Lower lobe of right lung (tissue), 2 donors: ENCODE data around the gene TPP2. TPM values are rescaled to one million over a fixed set of nuclear protein-coding genes. Genes with fewer than 3 reads are reported as not detected.

ENCODE experiments used
- ATAC-seq, 2 donors: fragments of 200-7000 bp; cut with Tn5 transposase; one replicate each; pipeline ENCODE4 v1.9.1; 2020 to 2022; ENCODE audit warnings: mild to moderate bottlenecking in 2 of 2, moderate library complexity in 2 of 2
- DNase-seq: peaks from one replicate; pipeline ENCODE4 v3.0.0-alpha.2; 2020
- H3K27ac ChIP-seq: fragments of 200-600 bp; one replicate; pipeline ENCODE4 v1.8.0; 2022
- H3K27me3 ChIP-seq: fragments of 200-600 bp; one replicate; pipeline ENCODE4 v1.8.0; 2022; ENCODE audit warnings: low read depth
- H3K36me3 ChIP-seq: fragments of 200-600 bp; one replicate; pipeline ENCODE4 v1.8.0; 2022; ENCODE audit warnings: mild to moderate bottlenecking
- H3K4me1 ChIP-seq: fragments of 200-600 bp; one replicate; pipeline ENCODE4 v1.8.0; 2022
- H3K4me3 ChIP-seq: fragments of 200-600 bp; one replicate; pipeline ENCODE4 v1.8.0; 2022; ENCODE audit warnings: mild to moderate bottlenecking
- H3K9me3 ChIP-seq: fragments of 200-600 bp; one replicate; pipeline ENCODE4 v1.8.0; 2022
- CTCF ChIP-seq: fragments of 200-600 bp; IDR thresholded peaks from one replicate; pipeline ENCODE4 v1.8.0; 2022; ENCODE audit warnings: antibody characterized with exemption, mild to moderate bottlenecking
- intact Hi-C: fragments of 100-400 bp; cut with DNase I; formaldehyde crosslinking; loops from one replicate; pipeline ENCODE4 v1.11.0; 2022
- total RNA-seq: library from RNA; stranded (reverse); fragmentation: NEBNext Ultra II Directional; extraction: Animal tissue kit (Norgen Biotek cat#: 25700); gene quantifications from one replicate; pipeline ENCODE4 v1.2.1, GENCODE V29; 2021
- donor health status: DM: no; HTN: yes; CAD: no; lungs with severe emphysema.

TPP2 gene
- total RNA-seq, 1 donor from 2014 or later, result 41.7 TPM

- TF ChIP-seq CTCF, result no peak
- no peak for DNase-seq
- ATAC-seq, result no peak
- intact Hi-C loops, result no loop called here
- H3K4me3 ChIP-seq, result no peak overlapping the region
- no peak overlapping the region for H3K27ac ChIP-seq
- H3K9me3 ChIP-seq, result no peaks in the 10 kb centered on the region
- no peaks in the 10 kb centered on the region for H3K36me3 ChIP-seq
- no peaks in the 10 kb centered on the region for H3K27me3 ChIP-seq
- no peaks in the 10 kb centered on the region for H3K4me1 ChIP-seq
These were observed 106.4 kb downstream of the TPP2 start for GRCh38 chr13:102702965-102703725.

- Histone ChIP-seq H3K9me3 (no peaks in the 10 kb centered on the region), H3K4me1 (no peaks in the 10 kb centered on the region), H3K27ac (no peak overlapping the region), H3K27me3 (no peaks in the 10 kb centered on the region), H3K4me3 (no peak overlapping the region), H3K36me3 (no peaks in the 10 kb centered on the region)
- intact Hi-C loops, result no loop called here
- no peak for ATAC-seq
- no peak for TF ChIP-seq CTCF
- DNase-seq, result no peak
These were observed 106.9 kb downstream of the TPP2 start for GRCh38 chr13:102703726-102704035.

GRCh38 chr13:102704238-102705058 is 107.7 kb downstream of the TPP2 start:
- no peak for DNase-seq
- intact Hi-C loops, result no loop called here
- no peak for TF ChIP-seq CTCF

GRCh38 chr13:102707467-102707866 is 110.7 kb downstream of the TPP2 start:
- no peaks in the 10 kb centered on the region for H3K36me3 ChIP-seq
- H3K4me1 ChIP-seq, result no peaks in the 10 kb centered on the region
- DNase-seq, result no peak
- no peaks in the 10 kb centered on the region for H3K27me3 ChIP-seq
- H3K9me3 ChIP-seq, result no peaks in the 10 kb centered on the region
- no peak overlapping the region for H3K27ac ChIP-seq
- intact Hi-C loops, result no loop called here
- H3K4me3 ChIP-seq, result no peak overlapping the region
- TF ChIP-seq CTCF, result no peak
- peak in 1 of 2 donors; percentile 37 for ATAC-seq

More at GRCh38 chr13:102704238-102705058, 107.7 kb downstream of the TPP2 start:
- Histone ChIP-seq H3K27ac (no peak overlapping the region), H3K36me3 (no peaks in the 10 kb centered on the region), H3K4me3 (no peak overlapping the region), H3K27me3 (no peaks in the 10 kb centered on the region), H3K4me1 (no peaks in the 10 kb centered on the region), H3K9me3 (no peaks in the 10 kb centered on the region)
- ATAC-seq, result no peak

GRCh38 chr13:102708211-102708610 is 111.4 kb downstream of the TPP2 start:
- Histone ChIP-seq H3K9me3 (no peaks in the 10 kb centered on the region), H3K27ac (no peak overlapping the region), H3K4me1 (no peaks in the 10 kb centered on the region), H3K36me3 (no peaks in the 10 kb centered on the region), H3K4me3 (no peak overlapping the region), H3K27me3 (no peaks in the 10 kb centered on the region)
- no peak for DNase-seq
- intact Hi-C loops, result no loop called here
- no peak for ATAC-seq
- no peak for TF ChIP-seq CTCF
